ENCODE data around the gene TXN2. TPM values are rescaled to one million over a fixed set of nuclear protein-coding genes. Genes with fewer than 3 reads are reported as not detected.

Gene TXN2
- total RNA-seq, 1 experiment from 2014 or later, result 95.1 TPM

DNA sequence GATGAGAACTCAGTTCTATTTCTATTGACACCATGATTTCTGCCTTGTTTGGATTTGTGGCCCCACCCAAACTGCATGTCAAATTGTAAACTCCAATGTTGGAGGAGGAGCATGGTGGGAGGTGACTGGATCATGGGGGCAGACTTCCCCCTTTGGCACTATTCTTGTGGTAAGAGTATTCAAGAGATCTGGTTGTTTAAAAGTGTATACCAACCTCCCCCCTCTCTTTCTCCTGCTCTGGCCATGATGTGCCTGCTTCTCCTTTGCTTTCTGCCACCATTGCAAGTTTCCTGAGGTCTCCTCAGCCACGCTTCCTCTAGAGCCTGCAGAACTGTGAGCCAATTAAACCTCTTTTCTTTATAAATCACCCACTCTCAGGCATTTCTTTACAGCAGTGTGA lies 33.3 kb upstream of the TXN2 start:
- H3K4me1 ChIP-seq (replicated peaks; ENCODE audit: insufficient read depth), result no peaks in the 10 kb centered on the region
- peaks cover 85% of the 10 kb centered on the region for H3K36me3 ChIP-seq (ENCODE audit: low read depth)
- TF ChIP-seq EZH2 (IDR thresholded peaks at IDR 0.05; ENCODE audit: low read depth), result no peak
- TF ChIP-seq, protein P1, sequence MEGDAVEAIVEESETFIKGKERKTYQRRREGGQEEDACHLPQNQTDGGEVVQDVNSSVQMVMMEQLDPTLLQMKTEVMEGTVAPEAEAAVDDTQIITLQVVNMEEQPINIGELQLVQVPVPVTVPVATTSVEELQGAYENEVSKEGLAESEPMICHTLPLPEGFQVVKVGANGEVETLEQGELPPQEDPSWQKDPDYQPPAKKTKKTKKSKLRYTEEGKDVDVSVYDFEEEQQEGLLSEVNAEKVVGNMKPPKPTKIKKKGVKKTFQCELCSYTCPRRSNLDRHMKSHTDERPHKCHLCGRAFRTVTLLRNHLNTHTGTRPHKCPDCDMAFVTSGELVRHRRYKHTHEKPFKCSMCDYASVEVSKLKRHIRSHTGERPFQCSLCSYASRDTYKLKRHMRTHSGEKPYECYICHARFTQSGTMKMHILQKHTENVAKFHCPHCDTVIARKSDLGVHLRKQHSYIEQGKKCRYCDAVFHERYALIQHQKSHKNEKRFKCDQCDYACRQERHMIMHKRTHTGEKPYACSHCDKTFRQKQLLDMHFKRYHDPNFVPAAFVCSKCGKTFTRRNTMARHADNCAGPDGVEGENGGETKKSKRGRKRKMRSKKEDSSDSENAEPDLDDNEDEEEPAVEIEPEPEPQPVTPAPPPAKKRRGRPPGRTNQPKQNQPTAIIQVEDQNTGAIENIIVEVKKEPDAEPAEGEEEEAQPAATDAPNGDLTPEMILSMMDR (conservative IDR thresholded peaks at IDR 0.05), result no peak
- H3K9me2 ChIP-seq (ENCODE audit: insufficient read depth), result no peaks in the 10 kb centered on the region
- H3K27ac ChIP-seq, result no peak overlapping the region
- no peak overlapping the region for H3K4me2 ChIP-seq
- H3K79me2 ChIP-seq (ENCODE audit: low read depth), result peaks cover 4% of the 10 kb centered on the region; the same call in 1 of the 2 replicates
- POLR2A ChIA-PET (ENCODE audit: unreplicated experiment), result no interaction called here
- H3F3A ChIP-seq (ENCODE audit: insufficient read depth, low read depth), result peaks cover 89% of the 10 kb centered on the region
- CTCF ChIA-PET, result no interaction called here
- no peak for DNase-seq
- H3K27me3 ChIP-seq (ENCODE audit: insufficient read depth, low read depth), result no peaks in the 10 kb centered on the region
- no TSS peak for BruUV-seq (replicated peaks)
- H3K9me3 ChIP-seq (ENCODE audit: insufficient read depth, low read depth), result no peaks in the 10 kb centered on the region
- intact Hi-C loops (cut with micrococcal nuclease; ENCODE audit: unreplicated experiment), result no loop called here
- no peak overlapping the region for H3K4me3 ChIP-seq
- no peak overlapping the region for H2AFZ ChIP-seq
- peaks cover 55% of the 10 kb centered on the region for H4K20me1 ChIP-seq (ENCODE audit: insufficient read depth)

DNA sequence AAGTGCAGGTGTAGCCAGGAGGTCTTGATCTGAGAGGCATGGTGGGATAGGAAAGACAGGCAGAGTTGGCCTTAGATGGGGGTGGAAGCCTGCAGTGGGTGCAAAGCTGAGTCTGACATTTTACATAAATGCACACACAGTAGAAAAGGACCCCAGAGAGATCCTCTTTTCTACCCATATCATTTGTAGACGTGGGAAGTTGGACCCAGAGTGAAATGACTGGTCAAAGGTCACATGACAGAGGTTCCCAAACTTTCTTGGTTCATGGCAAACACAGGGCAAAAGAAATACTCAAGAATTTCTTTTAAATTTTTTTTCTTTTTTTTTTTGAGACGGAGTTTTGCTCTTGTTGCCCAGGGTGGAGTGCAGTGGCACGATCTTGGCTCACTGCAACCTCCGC lies 31.6 kb upstream of the TXN2 start:
- Histone ChIP-seq H4K20me1 (ENCODE audit: insufficient read depth) (peaks cover 44% of the 10 kb centered on the region), H3K27me3 (ENCODE audit: insufficient read depth, low read depth) (no peaks in the 10 kb centered on the region), H3K9me3 (ENCODE audit: insufficient read depth, low read depth) (no peaks in the 10 kb centered on the region), H3K36me3 (ENCODE audit: low read depth) (peaks cover 71% of the 10 kb centered on the region), H3F3A (ENCODE audit: insufficient read depth, low read depth) (peaks cover 91% of the 10 kb centered on the region), H3K27ac (no peak overlapping the region), H3K79me2 (ENCODE audit: low read depth) (no peaks in the 10 kb centered on the region), H3K4me3 (no peak overlapping the region), H3K4me1 (replicated peaks; ENCODE audit: insufficient read depth) (0 out of 2 replicates have a peak, but pooled peaks cover 3% of the 10 kb centered on the region), H3K4me2 (no peak overlapping the region), H3K9me2 (ENCODE audit: insufficient read depth) (no peaks in the 10 kb centered on the region), H2AFZ (no peak overlapping the region)
- intact Hi-C loops (cut with micrococcal nuclease; ENCODE audit: unreplicated experiment), result no loop called here
- no TSS peak for BruUV-seq (replicated peaks)
- TF ChIP-seq EZH2 (IDR thresholded peaks at IDR 0.05; ENCODE audit: low read depth), result no peak
- TF ChIP-seq, protein P1 (conservative IDR thresholded peaks at IDR 0.05), result no peak
- no peak for DNase-seq
- CTCF ChIA-PET, result no interaction called here
- POLR2A ChIA-PET (ENCODE audit: unreplicated experiment), result interaction anchor here (0.7 kb wide), 1 partner anchor 24 kb away, joined by 3 read pairs; no protein-coding TSS in a partner anchor

DNA sequence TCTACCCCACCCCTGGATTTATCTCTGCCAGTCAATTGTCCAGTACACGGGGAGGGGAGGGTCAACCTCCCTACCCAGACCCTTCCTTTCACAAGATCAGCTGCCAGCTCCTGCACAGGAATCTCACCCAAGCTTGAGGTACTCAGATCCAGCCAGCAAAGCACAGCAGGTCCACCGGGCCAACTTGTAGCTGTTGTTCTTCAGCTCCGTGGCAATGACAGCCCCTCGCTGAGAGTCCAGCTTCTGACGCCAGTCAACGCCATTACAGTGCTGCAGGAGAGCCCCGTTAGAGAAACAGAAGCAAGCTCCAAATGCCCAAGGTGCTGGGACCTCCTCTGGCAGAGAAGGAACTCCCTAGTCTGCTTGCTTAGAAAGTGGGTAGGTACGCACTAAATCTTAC lies 30.9 kb upstream of the TXN2 start:
- H3K9me2 ChIP-seq (ENCODE audit: insufficient read depth), result no peaks in the 10 kb centered on the region
- H3K36me3 ChIP-seq (ENCODE audit: low read depth), result peaks cover 65% of the 10 kb centered on the region
- H3K4me3 ChIP-seq, result no peak overlapping the region
- H4K20me1 ChIP-seq (ENCODE audit: insufficient read depth), result peaks cover 39% of the 10 kb centered on the region
- no peak overlapping the region for H3K27ac ChIP-seq
- no peak overlapping the region for H2AFZ ChIP-seq
- peaks cover 8% of the 10 kb centered on the region for H3K4me1 ChIP-seq (replicated peaks; ENCODE audit: insufficient read depth)
- H3K79me2 ChIP-seq (ENCODE audit: low read depth), result no peaks in the 10 kb centered on the region
- BruUV-seq (replicated peaks), result no TSS peak
- no peak for TF ChIP-seq EZH2 (IDR thresholded peaks at IDR 0.05; ENCODE audit: low read depth)
- TF ChIP-seq, protein P1 (conservative IDR thresholded peaks at IDR 0.05), result no peak
- H3K4me2 ChIP-seq, result no peak overlapping the region
- H3F3A ChIP-seq (ENCODE audit: insufficient read depth, low read depth), result peaks cover 92% of the 10 kb centered on the region
- ChIA-PET POLR2A (ENCODE audit: unreplicated experiment) (interaction anchor here (0.7 kb wide), 1 partner anchor 24 kb away, joined by 3 read pairs; no protein-coding TSS in a partner anchor), CTCF (interaction anchor here (0.7 kb wide), 1 partner anchor 7 kb away, joined by 3 read pairs; no protein-coding TSS in a partner anchor)
- no peak for DNase-seq
- no peaks in the 10 kb centered on the region for H3K27me3 ChIP-seq (ENCODE audit: insufficient read depth, low read depth)
- no peaks in the 10 kb centered on the region for H3K9me3 ChIP-seq (ENCODE audit: insufficient read depth, low read depth)
- intact Hi-C loops (cut with micrococcal nuclease; ENCODE audit: unreplicated experiment), result no loop called here
